Osteoblast (primary cell): ENCODE results near the gene PDE5A. TPM values are rescaled to one million over a fixed set of nuclear protein-coding genes. Genes with fewer than 3 reads are reported as not detected.
A peak's percentile ranks its signal among the peaks of the same experiment; 100 is the strongest.

Experiments
- DNase-seq: peaks from one replicate; pipeline ENCODE4 v3.0.0; 2011; ENCODE audit warnings: low spot score, mixed read lengths; ENCODE audit not compliant: insufficient read length; ENCODE audit errors: missing footprints
- H2AFZ ChIP-seq: 2 replicates; pipeline ENCODE4 v1.6.0; 2011; ENCODE audit warnings: mild to moderate bottlenecking, low read length
- H3K27ac ChIP-seq: 2 replicates; pipeline ENCODE4 v1.5.1; 2011; ENCODE audit warnings: mild to moderate bottlenecking, low read depth, low read length, moderate library complexity
- H3K27me3 ChIP-seq: 2 replicates; pipeline ENCODE4 v1.6.0; 2012; ENCODE audit warnings: mild to moderate bottlenecking, control low read depth, inconsistent platforms, low read length, moderate library complexity; ENCODE audit not compliant: insufficient read depth
- H3K36me3 ChIP-seq: 2 replicates; pipeline ENCODE4 v1.5.1; 2011; ENCODE audit warnings: mild to moderate bottlenecking, low read length, control low read depth, moderate library complexity; ENCODE audit not compliant: insufficient read depth
- H3K4me1 ChIP-seq: 2 replicates; pipeline ENCODE4 v1.5.1; 2011; ENCODE audit warnings: mild to moderate bottlenecking, low read length, control low read depth, moderate library complexity; ENCODE audit not compliant: insufficient read depth
- H3K4me2 ChIP-seq: 2 replicates; pipeline ENCODE4 v1.6.0; 2011; ENCODE audit warnings: mild to moderate bottlenecking, low read length; ENCODE audit not compliant: insufficient read depth
- H3K4me3 ChIP-seq: fragments of 200-600 bp; sonication (generic); 3 replicates; pipeline ENCODE4 v1.5.1; 2012; ENCODE audit warnings: mild to moderate bottlenecking, low read length, inconsistent platforms; ENCODE audit not compliant: insufficient read depth
- H3K79me2 ChIP-seq: 2 replicates; pipeline ENCODE4 v1.6.0; 2012; ENCODE audit warnings: mild to moderate bottlenecking, low read length, control low read depth, inconsistent platforms; ENCODE audit not compliant: insufficient read depth
- H3K9me3 ChIP-seq: 2 replicates; pipeline ENCODE4 v1.5.1; 2011; ENCODE audit warnings: low read depth, low read length, control low read depth
- H4K20me1 ChIP-seq: 2 replicates; pipeline ENCODE4 v1.6.0; 2012; ENCODE audit warnings: mild to moderate bottlenecking, low read length, control low read depth; ENCODE audit not compliant: insufficient read depth
- CTCF ChIP-seq: IDR thresholded peaks from 2 replicates; pipeline ENCODE4 v1.5.1; 2011; ENCODE audit warnings: mild to moderate bottlenecking, low read depth, low read length, moderate library complexity; ENCODE audit errors: extremely low read depth
- total RNA-seq: library from RNA; depleted of rRNA; stranded (reverse); fragments of >200 nt; gene quantifications from 2 replicates; pipeline ENCODE4 v1.2.3, GENCODE V29; 2012

Gene PDE5A
- total RNA-seq, 1 donor = 140 TPM

DNA sequence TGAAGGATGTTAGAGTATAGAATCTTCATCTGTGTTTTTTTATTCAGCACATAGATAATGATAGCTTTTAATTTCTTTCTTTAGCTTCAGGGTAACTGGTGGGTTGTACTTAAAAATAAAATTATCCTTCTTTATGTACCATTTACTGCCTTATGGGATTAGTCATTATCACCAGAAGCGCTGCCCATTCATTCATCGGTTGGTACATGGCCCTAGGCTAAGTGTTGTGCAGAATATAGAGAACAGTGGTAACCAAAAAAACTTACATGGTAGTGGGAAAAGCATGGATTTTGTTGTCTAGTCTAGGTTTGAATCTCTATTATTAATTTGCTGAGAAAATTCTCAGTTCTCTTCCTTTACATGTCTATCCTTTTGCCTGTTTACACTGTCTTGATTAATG, 43.5 kb upstream of the PDE5A start:
- H3K4me1 ChIP-seq = peaks cover 6% of the 10 kb centered on the region
- TF ChIP-seq CTCF = no peak

GRCh38 chr4:119671205-119671604, 42.6 kb upstream of the PDE5A start:
- Histone ChIP-seq H3K27ac (no peak overlapping the region), H3K27me3 (no peaks in the 10 kb centered on the region), H3K9me3 (no peaks in the 10 kb centered on the region), H2AFZ (peak overlapping the region; percentile 43), H3K4me2 (no peak overlapping the region), H3K4me3 (no peak overlapping the region), H3K79me2 (no peaks in the 10 kb centered on the region), H3K4me1 (peaks cover 6% of the 10 kb centered on the region), H4K20me1 (no peaks in the 10 kb centered on the region), H3K36me3 (no peaks in the 10 kb centered on the region)
- TF ChIP-seq CTCF = no peak
- DNase-seq = no peak

More for the DNA sequence above, 43.5 kb upstream of the PDE5A start:
- no peaks in the 10 kb centered on the region for H3K36me3 ChIP-seq
- H2AFZ ChIP-seq = no peak overlapping the region
- DNase-seq = no peak
- no peaks in the 10 kb centered on the region for H3K27me3 ChIP-seq
- H3K4me2 ChIP-seq = no peak overlapping the region
- no peaks in the 10 kb centered on the region for H4K20me1 ChIP-seq
- H3K9me3 ChIP-seq = no peaks in the 10 kb centered on the region
- H3K4me3 ChIP-seq = no peak overlapping the region
- H3K27ac ChIP-seq = no peak overlapping the region
- no peaks in the 10 kb centered on the region for H3K79me2 ChIP-seq

GRCh38 chr4:119667802-119668201, 39.2 kb upstream of the PDE5A start:
- Histone ChIP-seq H3K4me1 (peaks cover 23% of the 10 kb centered on the region), H3K4me2 (no peak overlapping the region), H3K79me2 (no peaks in the 10 kb centered on the region), H3K27me3 (no peaks in the 10 kb centered on the region), H2AFZ (peak overlapping the region; percentile 58), H3K9me3 (no peaks in the 10 kb centered on the region), H4K20me1 (no peaks in the 10 kb centered on the region), H3K36me3 (no peaks in the 10 kb centered on the region), H3K27ac (no peak overlapping the region), H3K4me3 (no peak overlapping the region)
- TF ChIP-seq CTCF = no peak
- no peak for DNase-seq

DNA sequence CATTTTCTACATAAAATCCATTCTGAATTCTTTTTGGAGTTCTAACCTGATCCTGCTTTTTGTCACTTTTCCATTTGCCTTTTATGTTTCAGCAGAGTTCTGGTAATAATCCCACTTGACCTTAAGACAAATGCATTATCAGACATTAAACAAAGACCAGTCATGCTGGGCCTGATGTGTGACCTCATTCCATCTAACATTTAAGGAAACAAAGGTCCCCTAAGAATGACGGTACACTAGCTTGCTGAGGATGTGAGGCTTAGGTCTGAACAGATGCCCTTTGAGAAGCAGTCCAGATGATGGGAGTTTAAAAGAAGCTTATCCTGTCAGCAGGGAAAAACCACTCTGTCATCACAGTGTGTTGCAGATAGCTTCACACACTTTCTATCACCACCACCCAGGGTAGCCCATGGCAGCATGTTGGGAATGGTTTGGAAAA, 38.1 kb upstream of the PDE5A start:
- Histone ChIP-seq H3K36me3 (no peaks in the 10 kb centered on the region), H3K9me3 (no peaks in the 10 kb centered on the region), H2AFZ (peak overlapping the region; percentile 51), H3K79me2 (no peaks in the 10 kb centered on the region), H4K20me1 (no peaks in the 10 kb centered on the region), H3K4me2 (no peak overlapping the region), H3K27ac (no peak overlapping the region), H3K27me3 (no peaks in the 10 kb centered on the region), H3K4me3 (no peak overlapping the region), H3K4me1 (peaks cover 22% of the 10 kb centered on the region)
- DNase-seq = no peak
- TF ChIP-seq CTCF = no peak
